Smooth muscle cell (in vitro differentiated cells): ENCODE results near the gene CBFB. TPM values are rescaled to one million over a fixed set of nuclear protein-coding genes. Genes with fewer than 3 reads are reported as not detected.

ENCODE experiments used
- DNase-seq: peaks from one replicate; lab custom pipeline; 2025; ENCODE audit not compliant: unreplicated experiment; lab: John Stamatoyannopoulos, UW
- H2AFZ ChIP-seq: fragments of 200-600 bp; sonication (generic); 2 replicates; pipeline ENCODE4 v1.6.0; 2016; ENCODE audit warnings: antibody characterized with exemption, low read depth, mild to moderate bottlenecking
- H3F3A ChIP-seq: fragments of 200-600 bp; sonication (generic); 2 replicates; pipeline ENCODE4 v1.6.0; 2017; ENCODE audit warnings: antibody characterized with exemption, low read depth
- H3K27ac ChIP-seq: fragments of 200-600 bp; sonication (generic); 2 replicates; pipeline ENCODE4 v1.5.1; 2016; ENCODE audit warnings: low read depth, mild to moderate bottlenecking
- H3K27me3 ChIP-seq: fragments of 200-600 bp; sonication (generic); 2 replicates; pipeline ENCODE4 v1.6.1; 2016; ENCODE audit warnings: low read depth, mild to moderate bottlenecking
- H3K36me3 ChIP-seq: fragments of 200-600 bp; sonication (generic); 2 replicates; pipeline ENCODE4 v1.5.1; 2016; ENCODE audit warnings: low read depth
- H3K4me1 ChIP-seq: fragments of 200-600 bp; sonication (generic); 2 replicates; pipeline ENCODE4 v1.5.1; 2016; ENCODE audit warnings: low read depth
- H3K4me2 ChIP-seq: fragments of 200-600 bp; sonication (generic); 2 replicates; pipeline ENCODE4 v1.6.0; 2016; ENCODE audit warnings: mild to moderate bottlenecking
- H3K4me3 ChIP-seq: fragments of 200-600 bp; sonication (generic); 2 replicates; pipeline ENCODE4 v1.5.1; 2016; ENCODE audit warnings: mild to moderate bottlenecking
- H3K79me2 ChIP-seq: fragments of 200-600 bp; sonication (generic); 2 replicates; pipeline ENCODE4 v1.6.0; 2016; ENCODE audit warnings: low read depth, mild to moderate bottlenecking
- H3K9ac ChIP-seq: fragments of 200-600 bp; sonication (generic); 2 replicates; pipeline ENCODE4 v1.6.0; 2016; ENCODE audit warnings: low read depth
- H3K9me3 ChIP-seq: fragments of 200-600 bp; sonication (generic); replicated peaks from 2 replicates; pipeline ENCODE4 v1.5.1; 2016; ENCODE audit warnings: low read depth
- H4K20me1 ChIP-seq: fragments of 200-600 bp; sonication (generic); 2 replicates; pipeline ENCODE4 v1.6.0; 2016; ENCODE audit warnings: low read depth
- CTCF ChIP-seq: fragments of 200-600 bp; sonication (generic); IDR thresholded peaks from 2 replicates; pipeline ENCODE4 v1.5.1; 2017; ENCODE audit warnings: borderline replicate concordance, mild to moderate bottlenecking, antibody characterized with exemption; ENCODE audit not compliant: insufficient read depth, poor library complexity, severe bottlenecking
- WGBS: methylation state at CpG from one replicate; pipeline ENCODE4 v1.1.7; 2016; ENCODE audit warnings: low lambda C conversion rate; 5-methylcytosine and 5-hydroxymethylcytosine counted together
- polyA plus RNA-seq: library from polyadenylated mRNA; unstranded; fragments of >200 nt; fragmentation: Nextera tagmentation; extraction: Ambion mirVana; gene quantifications from 2 replicates; pipeline ENCODE4 v1.2.1, GENCODE V29; 2016
- total RNA-seq: library from RNA; depleted of rRNA; stranded (reverse); fragments of >200 nt; gene quantifications from 2 replicates; pipeline ENCODE4 v1.2.3, GENCODE V29; 2014

CBFB gene
- total and polyA plus RNA-seq, 2 experiments from 2014 or later = 40.2 to 41.1 TPM

DNA sequence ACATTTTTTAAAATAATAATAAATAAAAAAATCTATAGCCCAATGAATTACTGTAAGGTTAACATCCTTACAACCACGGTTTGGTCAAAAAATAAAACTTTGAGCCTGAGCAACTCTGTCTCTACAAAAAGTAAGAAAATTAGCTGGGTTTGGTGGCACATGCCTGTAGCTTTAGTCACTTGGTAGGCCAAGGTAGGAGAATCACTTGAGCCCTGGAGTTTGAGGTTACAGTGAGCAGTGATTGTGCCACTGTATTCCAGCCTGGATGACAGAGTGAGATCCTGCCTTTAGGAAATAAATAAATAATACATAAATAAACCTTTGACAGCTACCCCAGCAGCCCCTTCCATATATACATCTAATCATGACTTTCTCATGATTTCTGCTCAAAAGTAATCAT is 53.9 kb downstream of the CBFB start:
- no peak for TF ChIP-seq CTCF
- WGBS = 82% methylated on average over 1 of the region's 1 CpG
- H3K27ac ChIP-seq = peak overlapping the region; percentile 29
- peaks cover 18% of the 10 kb centered on the region for H3K79me2 ChIP-seq
- H3K27me3 ChIP-seq = no peaks in the 10 kb centered on the region
- H3K4me1 ChIP-seq = no peaks in the 10 kb centered on the region
- no peaks in the 10 kb centered on the region for H3K36me3 ChIP-seq
- H3K9me3 ChIP-seq = no peaks in the 10 kb centered on the region
- H3K4me2 ChIP-seq = no peak overlapping the region
- H3K9ac ChIP-seq = no peak overlapping the region
- no peak for DNase-seq
- no peak overlapping the region for H3K4me3 ChIP-seq
- H2AFZ ChIP-seq = no peak overlapping the region
- H4K20me1 ChIP-seq = peaks cover 24% of the 10 kb centered on the region
- H3F3A ChIP-seq = no peaks in the 10 kb centered on the region

- Histone ChIP-seq H4K20me1 (peaks cover 31% of the 10 kb centered on the region), H3F3A (no peaks in the 10 kb centered on the region), H3K79me2 (peaks cover 30% of the 10 kb centered on the region), H3K27me3 (no peaks in the 10 kb centered on the region), H3K4me1 (peaks cover 11% of the 10 kb centered on the region), H3K27ac (no peak overlapping the region), H3K9ac (no peak overlapping the region), H3K9me3 (no peaks in the 10 kb centered on the region), H3K36me3 (no peaks in the 10 kb centered on the region), H3K4me3 (no peak overlapping the region), H2AFZ (no peak overlapping the region), H3K4me2 (no peak overlapping the region)
- no peak for DNase-seq
- no peak for TF ChIP-seq CTCF
- 96% methylated on average over 4 of the region's 4 CpGs for WGBS
Observed at GRCh38 chr16:67084345-67085028, 55.5 kb downstream of the CBFB start.

- no peak overlapping the region for H3K9ac ChIP-seq
- H3K9me3 ChIP-seq = no peaks in the 10 kb centered on the region
- H3K4me1 ChIP-seq = peaks cover 11% of the 10 kb centered on the region
- peaks cover 13% of the 10 kb centered on the region for H3K79me2 ChIP-seq
- no peaks in the 10 kb centered on the region for H3K36me3 ChIP-seq
- no peak overlapping the region for H2AFZ ChIP-seq
- no peak overlapping the region for H3K27ac ChIP-seq
- H3K4me3 ChIP-seq = no peak overlapping the region
- peaks cover 35% of the 10 kb centered on the region for H4K20me1 ChIP-seq
- DNase-seq = no peak
- no peak for TF ChIP-seq CTCF
- H3K4me2 ChIP-seq = no peak overlapping the region
- H3F3A ChIP-seq = no peaks in the 10 kb centered on the region
- no peaks in the 10 kb centered on the region for H3K27me3 ChIP-seq
Observed at GRCh38 chr16:67086822-67087221, 57.9 kb downstream of the CBFB start.

DNA sequence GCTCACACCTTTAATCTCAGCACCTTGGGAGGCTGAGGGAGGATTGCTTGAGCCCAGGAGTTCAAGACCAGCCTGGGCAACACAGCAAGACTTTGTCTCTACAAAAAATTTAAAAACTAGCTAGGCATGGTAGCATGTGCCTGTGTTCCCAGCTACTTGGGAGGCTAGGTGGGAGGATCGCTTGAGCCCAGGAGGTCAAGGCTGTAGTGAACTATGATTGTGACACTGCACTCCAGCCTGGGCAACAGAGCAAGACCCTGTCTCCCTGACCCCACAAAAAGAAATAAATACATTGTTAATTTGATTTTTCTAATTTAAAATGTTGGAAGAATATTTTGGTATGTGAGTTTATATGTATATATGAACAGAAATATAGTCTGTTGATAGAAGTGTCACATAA is 58.3 kb downstream of the CBFB start:
- Histone ChIP-seq H3K9ac (no peak overlapping the region), H3K27ac (no peak overlapping the region), H2AFZ (no peak overlapping the region), H3K36me3 (no peaks in the 10 kb centered on the region), H3K4me2 (no peak overlapping the region), H3K4me1 (peaks cover 11% of the 10 kb centered on the region), H3K79me2 (peaks cover 13% of the 10 kb centered on the region), H3K4me3 (no peak overlapping the region), H3F3A (no peaks in the 10 kb centered on the region), H4K20me1 (peaks cover 38% of the 10 kb centered on the region), H3K27me3 (no peaks in the 10 kb centered on the region), H3K9me3 (no peaks in the 10 kb centered on the region)
- DNase-seq = no peak
- TF ChIP-seq CTCF = no peak
- 96% methylated on average over 1 of the region's 1 CpG for WGBS
